CD4-positive, alpha-beta T cell treated with Interferon gamma for 1 hour (primary cell): ENCODE results near the gene FIGNL2.
"Not testable (repeated sequence)": the region's sequence is repeated elsewhere in the genome, so short reads cannot be mapped to it uniquely, and the experiment has no call there.

ENCODE experiments used
- DNase-seq: peaks from one replicate; pipeline ENCODE4 v3.0.0-alpha.2; 2020

The FIGNL2 gene, protein sequence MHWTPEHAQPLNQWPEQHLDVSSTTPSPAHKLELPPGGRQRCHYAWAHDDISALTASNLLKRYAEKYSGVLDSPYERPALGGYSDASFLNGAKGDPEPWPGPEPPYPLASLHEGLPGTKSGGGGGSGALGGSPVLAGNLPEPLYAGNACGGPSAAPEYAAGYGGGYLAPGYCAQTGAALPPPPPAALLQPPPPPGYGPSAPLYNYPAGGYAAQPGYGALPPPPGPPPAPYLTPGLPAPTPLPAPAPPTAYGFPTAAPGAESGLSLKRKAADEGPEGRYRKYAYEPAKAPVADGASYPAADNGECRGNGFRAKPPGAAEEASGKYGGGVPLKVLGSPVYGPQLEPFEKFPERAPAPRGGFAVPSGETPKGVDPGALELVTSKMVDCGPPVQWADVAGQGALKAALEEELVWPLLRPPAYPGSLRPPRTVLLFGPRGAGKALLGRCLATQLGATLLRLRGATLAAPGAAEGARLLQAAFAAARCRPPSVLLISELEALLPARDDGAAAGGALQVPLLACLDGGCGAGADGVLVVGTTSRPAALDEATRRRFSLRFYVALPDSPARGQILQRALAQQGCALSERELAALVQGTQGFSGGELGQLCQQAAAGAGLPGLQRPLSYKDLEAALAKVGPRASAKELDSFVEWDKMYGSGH

DNA sequence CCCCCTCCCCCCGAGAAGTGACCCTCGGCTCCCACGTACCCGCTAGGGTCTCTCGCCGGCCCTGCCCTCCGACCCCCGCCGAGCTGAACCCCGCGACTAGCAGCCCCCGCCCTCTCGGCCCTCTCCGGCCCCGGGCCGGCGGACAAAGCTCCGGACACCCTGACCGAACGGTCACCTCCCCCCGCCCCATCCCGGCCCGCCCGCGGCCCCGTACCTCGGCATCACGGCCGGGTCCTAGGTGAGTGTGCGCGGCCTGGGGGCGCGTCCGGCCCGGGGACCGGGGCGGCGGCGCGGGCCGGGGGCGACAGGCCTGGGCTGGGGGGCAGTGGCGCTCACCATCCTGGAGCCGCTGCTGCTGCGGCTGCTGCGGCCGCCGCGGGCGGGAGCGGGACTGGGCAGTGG is at the start of gene FIGNL2:
Gene FIGNL2, minus strand, starts transcription at position 393 of the 402 bp plus-strand sequence. CDS start 26,305 bp downstream, outside the sequence.
- DNase-seq, result no peak

DNA sequence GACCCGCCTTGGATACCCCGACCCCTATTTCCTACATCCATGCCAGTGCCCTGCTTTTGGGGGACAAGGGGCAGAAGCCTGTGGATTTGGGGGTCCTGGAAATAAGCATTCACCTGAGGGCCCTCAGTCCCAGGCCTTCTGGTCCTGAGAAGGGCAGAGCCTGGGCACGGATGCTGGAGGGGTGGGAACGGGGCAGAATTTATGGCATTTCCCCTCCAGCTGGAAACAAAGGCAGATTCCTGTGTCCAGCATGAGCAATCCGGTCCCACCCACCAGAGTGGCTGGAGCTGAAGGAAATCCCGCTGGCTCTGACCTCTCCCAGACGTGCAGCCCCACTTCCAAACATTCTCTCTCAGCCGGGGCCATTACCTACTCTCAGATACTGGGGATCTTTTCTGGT is 48.7 kb upstream of the FIGNL2 start:
- DNase-seq, result no peak

DNA sequence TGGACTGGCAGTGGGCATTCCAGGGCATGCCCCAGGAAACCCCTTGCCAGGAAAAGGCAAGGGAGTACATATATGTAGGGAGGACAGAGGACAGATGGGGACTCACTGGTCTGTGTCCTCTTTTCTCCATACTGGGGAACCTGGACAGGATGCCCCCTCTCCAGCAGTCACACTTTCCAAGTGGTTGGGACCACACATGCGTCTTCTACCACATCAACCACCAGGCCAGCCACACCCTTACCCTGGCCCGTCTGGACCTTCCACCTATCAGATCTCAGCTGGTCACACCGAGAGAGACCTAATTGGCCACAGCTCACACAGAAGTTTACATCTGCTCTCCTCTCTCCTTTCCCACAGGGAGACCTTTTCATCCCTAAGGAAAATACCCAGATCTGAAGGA is 47.7 kb upstream of the FIGNL2 start:
- DNase-seq, result no peak

DNA sequence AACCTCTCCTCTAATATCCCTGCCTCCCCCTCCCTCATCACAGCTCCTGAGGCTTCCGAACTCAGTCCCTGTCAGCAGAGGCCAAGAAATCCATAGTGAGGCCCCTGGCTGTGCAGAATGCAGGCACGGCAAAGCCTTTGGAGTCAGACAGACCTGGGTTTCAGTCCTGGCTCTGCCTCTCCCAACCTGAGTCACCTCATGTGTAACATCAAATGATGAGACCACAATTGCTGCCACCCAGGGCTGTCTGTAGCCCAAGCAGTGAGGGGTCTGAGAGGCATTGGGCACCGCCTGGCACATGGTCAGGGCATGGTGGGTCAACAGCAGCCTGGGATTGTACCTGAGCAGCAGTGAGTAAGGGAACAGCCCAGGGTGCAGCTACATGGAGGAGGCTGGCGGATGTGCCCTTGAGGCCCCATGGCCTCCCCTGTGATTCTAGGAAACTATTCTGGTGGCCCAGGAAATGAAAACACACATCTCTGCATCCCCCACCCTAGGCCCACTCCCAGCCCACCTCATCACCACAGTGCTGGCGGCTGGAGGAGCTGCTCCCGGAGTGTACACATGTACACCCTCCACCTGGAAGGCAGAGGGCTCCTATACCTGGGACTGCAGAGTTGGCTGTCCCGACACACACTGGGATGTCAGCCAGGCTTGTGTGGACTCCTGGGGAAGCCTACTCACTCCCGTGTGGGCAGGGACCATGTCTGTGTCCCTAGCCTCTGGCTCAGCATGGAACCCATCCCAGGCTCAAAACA is 47.0 kb upstream of the FIGNL2 start:
- no peak for DNase-seq

DNA sequence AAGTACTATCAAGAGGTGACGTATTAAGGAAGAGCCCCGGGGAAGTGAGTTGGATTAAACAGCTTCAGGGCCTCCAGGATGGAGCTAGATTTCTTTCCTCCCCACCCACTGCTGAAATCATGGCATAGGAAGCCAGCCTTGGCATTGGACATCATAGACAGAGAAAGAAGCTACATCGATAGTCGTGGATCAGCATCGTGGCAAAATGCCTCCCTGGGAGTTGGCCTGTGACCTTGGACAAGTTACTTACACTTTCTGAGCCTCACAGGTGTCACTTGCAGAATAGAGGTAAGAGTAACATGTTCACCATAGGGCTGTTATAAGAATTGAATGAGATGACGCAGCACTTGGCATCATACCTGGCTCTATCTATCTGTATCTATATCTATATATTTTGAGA is 45.3 kb upstream of the FIGNL2 start:
- no peak for DNase-seq

DNA sequence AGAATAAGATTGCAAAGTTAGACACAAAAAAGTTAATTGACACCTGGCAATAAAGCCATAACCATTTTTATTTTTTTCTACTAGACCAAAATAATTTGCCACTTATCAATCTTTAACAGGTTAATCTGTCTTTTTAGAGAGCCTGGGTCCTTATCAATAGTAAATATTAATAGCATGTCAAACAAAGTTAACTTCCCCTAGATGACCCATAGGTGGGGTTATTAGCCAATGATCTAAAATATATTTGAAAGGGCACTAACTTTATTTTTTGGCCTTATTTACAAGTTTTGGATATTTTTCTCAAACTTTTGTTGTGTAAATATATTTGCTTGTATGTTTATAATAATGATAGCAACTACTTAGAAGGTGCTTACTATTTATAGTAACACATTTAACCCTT is 43.3 kb upstream of the FIGNL2 start:
- DNase-seq, result no peak

DNA sequence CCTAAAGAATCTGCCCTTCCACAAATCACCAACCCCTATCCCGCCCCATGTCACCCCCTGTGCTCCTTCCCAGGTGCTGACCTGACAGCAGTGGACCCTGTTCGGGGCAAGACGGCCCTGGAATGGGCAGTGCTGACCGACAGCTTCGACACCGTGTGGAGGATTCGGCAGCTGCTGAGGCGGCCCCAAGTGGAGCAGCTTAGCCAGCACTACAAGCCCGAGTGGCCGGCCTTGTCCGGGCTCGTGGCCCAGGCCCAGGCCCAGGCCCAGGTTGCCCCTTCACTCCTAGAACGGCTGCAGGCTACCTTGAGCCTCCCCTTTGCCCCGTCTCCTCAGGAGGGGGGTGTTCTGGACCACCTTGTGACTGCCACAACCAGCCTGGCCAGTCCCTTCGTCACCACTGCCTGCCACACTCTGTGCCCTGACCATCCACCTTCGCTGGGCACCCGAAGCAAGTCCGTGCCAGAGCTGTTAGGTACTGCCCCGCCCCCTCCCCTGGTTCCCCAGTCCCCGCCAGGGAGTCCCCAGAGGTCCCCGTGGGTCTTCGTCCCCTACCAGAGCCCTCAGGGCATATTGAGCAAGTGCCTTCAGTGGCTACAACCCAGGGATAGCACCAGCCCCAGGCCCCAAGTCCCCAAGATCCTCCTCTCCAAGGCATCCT is 42.1 kb upstream of the FIGNL2 start:
- DNase-seq, result no peak

DNA sequence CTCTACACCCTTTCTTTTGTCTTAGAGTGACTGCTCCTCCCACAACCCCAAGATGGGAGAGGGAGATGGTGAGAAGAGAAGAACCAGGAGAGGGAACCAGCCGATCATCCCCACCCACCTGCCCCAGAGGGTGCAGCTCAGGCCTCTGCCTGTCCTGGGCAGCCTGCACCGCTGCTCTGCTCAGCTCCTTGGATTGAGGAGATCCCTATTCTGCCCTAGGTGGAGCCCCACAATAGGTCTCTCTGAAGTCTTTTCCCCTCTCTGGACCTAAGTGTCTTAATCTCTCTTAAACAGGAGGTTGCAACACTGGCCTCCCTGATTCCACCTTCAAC is 41.6 kb upstream of the FIGNL2 start:
- DNase-seq, result no peak

DNA sequence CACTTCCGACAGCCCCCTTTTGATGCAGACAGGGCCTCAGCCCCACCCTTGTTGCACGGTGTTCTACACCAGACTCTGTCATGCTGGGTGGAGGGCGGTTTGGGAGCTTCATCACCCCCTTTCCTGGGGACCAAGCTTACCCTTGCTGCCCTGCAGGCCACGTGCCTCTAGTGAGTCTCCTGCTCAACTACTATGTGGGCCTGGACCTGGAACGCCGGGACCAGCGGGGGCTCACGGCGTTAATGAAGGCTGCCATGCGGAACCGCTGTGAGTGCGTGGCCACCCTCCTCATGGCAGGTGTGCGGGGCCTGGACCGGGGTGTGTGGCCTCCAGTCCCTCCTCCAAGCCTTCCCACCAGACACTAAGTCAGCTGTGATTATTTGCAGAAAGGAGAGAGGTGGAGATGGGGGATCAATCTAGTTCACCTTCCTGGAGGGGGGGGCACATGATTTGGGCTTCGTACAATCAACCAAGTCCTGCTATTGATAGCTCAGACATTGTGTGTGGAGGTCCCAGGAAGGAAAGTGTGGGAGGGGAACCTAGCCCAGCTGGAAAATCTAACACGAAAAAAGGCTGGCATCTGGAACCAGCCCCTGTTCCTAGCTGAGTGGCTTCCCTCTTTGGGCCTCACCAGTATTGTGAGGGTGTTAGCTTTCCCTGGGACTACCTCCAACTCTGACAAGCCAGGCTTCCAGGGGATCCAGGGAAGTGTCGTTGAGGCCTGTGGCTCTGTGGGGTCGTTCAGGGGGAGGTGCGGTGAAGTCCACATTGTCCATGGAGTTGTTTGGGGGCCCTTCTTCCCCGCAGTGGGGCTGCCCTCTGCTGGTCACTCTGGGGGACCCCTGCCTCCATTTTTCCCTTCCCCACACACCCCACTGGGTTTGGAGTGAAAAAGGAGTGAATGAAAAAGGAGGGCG is 41.0 kb upstream of the FIGNL2 start:
- no peak for DNase-seq

DNA sequence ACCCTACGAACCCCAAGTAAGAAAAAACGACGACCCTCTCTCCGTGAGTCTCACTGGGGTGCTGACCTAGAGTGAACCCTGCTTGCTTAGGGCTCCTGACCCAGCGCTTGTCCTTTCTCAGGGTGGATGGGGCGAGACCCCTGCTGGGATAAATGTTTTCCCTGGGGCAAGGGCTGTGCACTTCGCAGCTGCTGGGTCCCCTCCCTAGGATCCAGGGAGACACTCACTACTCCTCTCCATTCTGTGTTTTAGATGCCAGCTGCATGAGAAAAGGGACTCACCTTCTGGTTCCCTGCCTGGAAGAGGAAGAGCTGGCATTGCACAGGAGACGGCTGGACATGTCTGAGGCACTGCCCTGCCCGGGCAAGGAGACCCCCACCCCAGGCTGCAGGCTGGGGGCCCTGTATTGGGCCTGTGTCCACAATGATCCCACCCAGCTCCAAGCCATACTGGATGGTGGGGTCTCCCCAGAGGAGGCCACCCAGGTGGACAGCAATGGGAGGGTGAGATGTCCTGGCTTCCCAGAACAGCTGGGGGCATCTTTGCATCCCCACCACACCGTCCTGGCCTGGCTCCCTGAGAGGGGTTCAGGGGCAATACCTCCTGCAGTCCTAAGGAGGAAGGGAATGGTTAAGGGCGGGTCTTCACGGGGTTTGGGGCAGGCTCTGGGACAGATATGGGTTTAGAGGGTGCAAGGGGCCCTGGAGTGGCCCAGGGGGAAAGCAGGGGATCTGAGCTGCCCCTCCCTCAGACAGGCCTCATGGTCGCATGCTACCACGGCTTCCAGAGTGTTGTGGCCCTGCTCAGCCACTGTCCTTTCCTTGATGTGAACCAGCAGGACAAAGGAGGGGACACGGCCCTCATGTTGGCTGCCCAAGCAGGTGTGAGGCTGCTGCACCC is 40.0 kb upstream of the FIGNL2 start:
- no peak for DNase-seq

DNA sequence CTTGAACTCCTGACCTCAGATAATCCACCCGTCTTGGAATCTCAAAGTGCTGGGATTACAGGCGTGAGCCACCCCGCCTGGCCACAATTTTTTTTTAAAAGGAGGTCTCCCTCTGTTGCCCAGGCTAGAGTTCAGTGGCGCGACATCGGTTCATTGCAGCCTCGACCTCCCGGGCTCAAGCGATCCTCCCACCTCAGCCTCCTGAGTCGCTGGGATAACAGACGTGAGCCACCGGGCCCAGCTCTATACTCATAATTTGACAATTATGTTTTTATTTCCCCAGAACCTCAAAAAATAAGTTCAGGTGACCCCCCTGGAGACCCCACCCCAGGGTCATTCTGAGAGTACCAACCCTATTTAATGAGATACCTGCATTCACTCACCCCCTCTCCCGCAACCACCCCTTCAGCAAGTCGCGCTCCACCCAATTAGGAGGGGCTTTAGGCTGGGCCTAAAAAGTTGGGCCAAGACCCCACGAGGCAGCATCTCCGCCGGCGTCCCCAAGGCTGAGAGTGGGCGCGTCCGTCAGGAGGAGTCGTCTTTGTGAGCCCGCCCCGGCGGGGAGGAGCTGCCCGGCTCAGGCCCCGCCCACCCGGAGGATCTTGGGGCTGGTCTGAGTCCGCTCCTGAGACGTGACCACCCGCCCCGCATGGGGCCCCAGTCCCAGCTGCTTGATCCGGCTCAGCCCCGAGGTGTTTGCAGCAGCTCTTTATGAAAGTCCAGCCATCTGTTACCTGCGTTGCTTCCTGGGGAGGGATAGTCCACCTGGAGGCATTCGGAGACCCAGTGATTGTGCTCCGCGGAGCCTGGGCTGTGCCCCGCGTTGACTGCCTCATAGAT is 39.2 kb upstream of the FIGNL2 start, which contains the start of gene ANKRD33:
Gene ANKRD33, plus strand, starts transcription at position 628 of the 840 bp plus-strand sequence. Its CDS starts 84 bp downstream, at position 712.
- DNase-seq, result no peak

DNA sequence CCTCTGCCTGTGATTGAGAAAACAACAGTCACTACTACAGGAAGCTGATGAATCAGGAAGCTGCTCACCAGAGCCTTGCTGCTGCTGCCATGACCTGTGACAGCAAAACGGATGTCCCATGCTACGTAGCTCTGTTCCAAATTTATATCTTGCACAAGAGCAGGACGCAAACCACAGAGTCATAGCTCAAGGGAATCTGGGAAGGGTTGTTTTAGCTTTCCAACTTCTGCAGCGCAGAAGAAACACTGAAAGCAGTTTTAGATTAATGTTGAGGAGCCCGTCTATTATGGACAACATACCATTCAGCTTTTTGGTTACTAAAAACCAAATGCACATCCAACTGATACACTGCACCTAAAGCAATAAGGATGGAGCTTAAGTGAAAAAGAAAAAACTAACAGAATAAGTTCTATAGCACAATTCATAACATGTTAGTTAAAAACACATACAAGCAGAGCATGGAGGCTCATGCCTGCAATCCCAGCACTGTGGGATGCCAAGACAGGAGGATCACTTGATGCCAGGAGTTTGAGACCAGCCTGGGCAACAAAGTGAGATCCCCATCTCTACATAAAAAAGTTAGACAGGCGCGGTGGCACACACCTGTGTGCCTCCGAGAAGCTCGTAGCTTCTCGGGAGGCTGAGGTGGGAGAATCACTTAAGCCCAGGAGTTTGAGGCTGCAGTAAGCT is 37.6 kb upstream of the FIGNL2 start:
- peak; percentile 74 for DNase-seq

DNA sequence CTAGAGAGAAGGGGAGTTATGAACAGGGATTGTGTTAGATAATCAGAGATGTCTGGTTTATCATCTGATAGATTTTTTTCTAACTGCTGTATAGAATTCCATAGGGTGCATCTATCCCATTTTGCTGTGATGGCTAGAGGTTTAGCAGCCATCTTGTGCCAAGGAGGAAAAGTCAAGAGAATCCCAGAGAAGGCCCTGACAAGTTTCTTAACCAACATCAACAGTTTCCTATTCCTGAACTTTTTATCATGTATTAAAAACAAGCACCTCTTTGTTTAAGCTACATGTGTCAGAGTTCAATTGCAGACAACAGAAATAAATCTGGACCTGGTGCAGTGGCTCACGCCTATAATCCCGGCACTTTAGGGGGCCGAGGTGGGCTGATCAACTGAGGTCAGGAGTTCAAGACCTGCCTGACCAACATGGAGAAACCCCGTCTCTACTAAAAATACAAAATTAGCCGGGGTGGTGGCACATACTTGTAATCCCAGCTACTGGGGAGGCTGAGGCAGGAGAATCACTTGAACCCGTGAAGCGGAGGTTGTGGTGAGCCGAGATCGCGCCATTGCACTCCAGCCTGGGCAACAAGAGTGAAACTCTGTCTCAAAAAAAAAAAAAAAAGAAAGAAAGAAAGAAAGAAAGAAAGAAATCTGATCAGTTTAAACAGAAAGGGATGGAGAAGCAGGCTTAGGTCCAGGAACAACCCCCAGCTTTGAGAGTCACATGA is 36.9 kb upstream of the FIGNL2 start:
- DNase-seq, result not testable (repeated sequence)

DNA sequence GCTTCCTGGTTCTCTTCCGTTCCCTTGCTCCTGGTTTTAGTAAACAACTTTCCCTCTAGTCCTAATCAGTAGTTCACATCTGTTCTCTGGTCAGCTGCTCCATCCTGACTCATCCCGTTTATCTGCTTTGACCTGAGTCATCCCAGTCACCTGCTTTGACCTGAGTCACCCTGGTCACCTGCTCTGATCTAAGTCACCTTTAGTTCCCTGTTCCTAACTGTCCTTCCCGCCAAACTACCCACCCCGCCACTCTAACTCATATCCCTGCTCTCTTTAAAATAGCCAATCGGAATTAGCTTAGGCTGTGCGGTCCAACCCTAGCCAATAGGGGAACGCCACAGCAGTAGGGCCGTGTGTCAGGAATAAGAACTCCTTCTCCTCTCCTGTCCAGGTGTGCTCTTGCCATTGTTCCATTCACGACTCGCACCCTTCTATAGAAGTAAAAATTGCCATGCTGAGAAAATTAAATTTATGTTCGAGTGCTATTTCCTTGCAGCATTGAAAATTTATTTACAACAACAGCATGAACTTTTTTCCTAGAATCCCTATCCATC is 36.2 kb upstream of the FIGNL2 start:
- no peak for DNase-seq

DNA sequence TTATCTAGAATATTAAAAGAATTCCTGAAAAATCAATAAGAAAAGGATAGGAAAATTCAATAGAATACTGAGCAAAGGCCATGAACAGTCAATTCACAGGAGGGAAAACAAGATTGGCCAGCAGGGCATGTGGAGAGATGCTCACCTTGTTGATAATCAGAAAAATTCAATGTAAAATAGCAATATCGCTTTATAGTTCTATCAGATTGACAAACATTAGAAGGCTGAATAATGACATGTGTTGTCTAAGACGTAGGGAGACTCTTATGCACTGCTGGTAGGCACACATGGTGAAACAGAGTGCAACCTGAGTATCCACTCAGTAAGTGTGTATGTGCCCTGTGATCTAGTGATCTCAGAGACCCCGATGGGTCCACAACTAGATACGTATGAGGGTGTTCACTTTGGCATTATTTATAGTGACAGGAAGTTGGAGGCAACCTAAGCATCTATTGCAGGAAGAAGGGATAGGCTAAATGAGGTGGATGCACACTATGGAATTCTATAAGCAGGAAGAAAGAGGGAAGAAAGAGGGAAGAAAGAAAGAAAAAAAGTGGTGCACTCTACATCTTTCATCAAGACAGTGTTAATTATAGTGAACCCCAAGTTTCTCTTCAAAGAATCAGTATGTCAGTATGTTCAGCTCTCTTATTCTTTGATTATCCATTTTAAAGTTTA is 35.6 kb upstream of the FIGNL2 start:
- no peak for DNase-seq

DNA sequence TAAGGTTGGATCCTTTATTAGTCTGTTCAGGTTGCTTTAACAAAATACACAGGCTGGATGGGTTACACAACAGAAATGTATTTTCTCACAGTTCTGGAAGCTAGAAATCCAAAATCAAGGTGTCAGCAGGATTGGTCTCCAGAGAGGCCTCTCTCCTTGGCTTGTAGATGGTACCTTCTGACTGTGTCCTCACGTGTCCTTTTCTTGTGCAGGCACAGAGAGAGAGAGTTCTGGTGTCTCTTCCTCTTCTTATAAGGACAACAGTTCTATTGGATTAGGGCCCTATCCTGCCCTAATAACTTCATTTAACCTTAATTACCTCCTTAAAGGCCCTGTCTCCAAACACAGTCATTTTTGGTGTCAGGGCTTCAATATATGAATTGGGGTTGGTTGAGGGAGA is 34.8 kb upstream of the FIGNL2 start:
- no peak for DNase-seq

DNA sequence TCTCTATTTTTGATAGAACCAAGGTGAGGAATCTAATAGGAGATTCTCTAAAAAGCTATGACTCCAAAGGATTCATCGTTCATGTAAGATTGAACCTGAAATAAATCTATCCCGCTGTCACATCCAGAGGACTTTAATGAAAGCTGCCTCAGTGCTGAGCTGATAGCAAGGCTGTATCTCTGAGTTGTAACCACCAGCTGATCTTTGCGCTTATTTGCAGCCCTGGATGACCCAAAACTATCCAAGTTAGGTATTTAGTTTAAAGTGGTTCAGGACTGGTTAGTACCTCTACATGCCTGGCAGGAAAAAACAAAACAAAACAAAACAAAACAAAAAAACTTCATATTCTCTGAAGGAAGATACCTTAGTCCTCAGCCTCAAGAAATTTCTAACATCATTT is 30.6 kb upstream of the FIGNL2 start:
- no peak for DNase-seq

DNA sequence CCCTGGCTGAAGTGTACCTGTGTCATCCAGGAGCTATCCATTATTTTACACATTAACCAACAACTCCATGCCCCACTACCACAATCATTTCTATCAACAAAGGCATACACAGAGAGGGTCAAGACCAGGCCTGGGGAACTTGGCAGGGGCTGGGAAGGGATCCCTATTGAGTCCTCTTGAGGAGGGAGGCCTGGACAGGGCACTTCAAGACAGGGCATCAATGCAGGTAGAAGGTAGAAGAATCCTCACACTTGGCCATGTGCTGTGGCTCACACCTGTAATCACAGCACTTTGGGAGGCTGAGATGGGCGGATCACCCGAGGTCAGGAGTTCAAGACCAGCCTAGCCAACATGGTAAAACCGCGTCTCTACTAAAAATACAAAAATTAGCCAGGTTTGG is 26.0 kb upstream of the FIGNL2 start:
- no peak for DNase-seq
